SH-SY5Y (cell line): ENCODE results near the gene MID1IP1.

Experiments used
- GATA2 ChIP-seq: IDR thresholded peaks from 2 replicates; pipeline ENCODE4 v1.6.1; 2011; ENCODE audit warnings: mild to moderate bottlenecking, low read depth, low read length
- GATA3 ChIP-seq: IDR thresholded peaks from 2 replicates; pipeline ENCODE4 v1.6.1; 2011; ENCODE audit warnings: low read depth, mild to moderate bottlenecking, low read length, moderate library complexity

DNA sequence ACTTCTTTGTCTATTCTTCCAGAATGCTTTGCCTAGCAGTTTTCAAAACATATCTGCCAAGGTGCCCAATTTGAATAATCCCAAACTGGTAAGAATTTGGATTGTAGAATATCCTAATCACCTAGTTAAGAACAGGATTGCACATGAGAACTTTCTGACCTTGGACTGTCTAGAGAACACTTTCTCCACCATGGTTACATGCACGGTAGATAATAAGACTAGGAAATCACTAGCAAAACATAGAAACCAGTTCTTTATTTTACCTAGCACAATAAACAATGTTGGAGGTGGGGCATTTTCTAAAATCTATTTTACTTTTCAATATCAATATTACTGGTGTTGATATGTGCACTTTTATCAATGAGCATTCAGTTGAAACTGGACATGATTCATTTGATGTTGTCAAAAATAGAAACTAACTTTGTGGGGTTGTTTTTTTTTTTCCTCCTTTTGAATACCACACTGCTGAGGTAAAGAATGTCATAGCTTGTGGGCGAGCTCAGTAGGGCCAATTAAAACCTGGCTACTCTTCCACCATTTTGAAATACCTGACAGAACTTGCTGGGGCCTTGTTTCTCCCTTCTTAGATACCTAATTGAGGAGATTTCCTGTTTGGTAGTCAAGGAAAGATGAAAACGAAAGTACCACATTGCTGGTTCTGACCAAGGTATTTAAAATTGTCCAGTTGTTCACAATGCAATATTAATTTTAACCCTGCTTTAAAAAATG, 10.4 kb downstream of the MID1IP1 start:
- no peak for TF ChIP-seq GATA2
- no peak for TF ChIP-seq GATA3
